ENCODE results near the gene DGCR6L. TPM values are rescaled to one million over a fixed set of nuclear protein-coding genes. Genes with fewer than 3 reads are reported as not detected.
"Not testable (repeated sequence)": the region's sequence is repeated elsewhere in the genome, so short reads cannot be mapped to it uniquely, and the experiment has no call there.

The DGCR6L gene
- total RNA-seq, 4 donors from 2014 or later: 17.2 to 101 (median 34.9) TPM

- Histone ChIP-seq H3K4me3 (no peak overlapping the region), H3K4me1 (no peaks in the 10 kb centered on the region), H3K9me3 (no peaks in the 10 kb centered on the region), H3K27ac (no peak overlapping the region), H3K36me3 (no peaks in the 10 kb centered on the region), H3K27me3 (no peaks in the 10 kb centered on the region)
- DNase-seq: no peak
- TF ChIP-seq CTCF (IDR thresholded peaks at IDR 0.05) (no peak), POLR2A (IDR thresholded peaks at IDR 0.05) (no peak)
- intact Hi-C loops (cut with DNase I; ENCODE audit: low total_unique reads): loop anchor here (5.0 kb wide), 1 partner anchor 122 kb away; no protein-coding TSS in a partner anchor
These were observed 40.2 kb downstream of the DGCR6L start for GRCh38 chr22:20279662-20280134.

GRCh38 chr22:20278726-20279490 is 41.0 kb downstream of the DGCR6L start:
- H3K9me3 ChIP-seq; H3K27ac ChIP-seq; H3K36me3 ChIP-seq; H3K4me3 ChIP-seq; H3K4me1 ChIP-seq; H3K27me3 ChIP-seq; DNase-seq; intact Hi-C loops (cut with DNase I; ENCODE audit: low total_unique reads): not testable (repeated sequence)

GRCh38 chr22:20277936-20278635 is 41.8 kb downstream of the DGCR6L start:
- H3K27me3 ChIP-seq; H3K27ac ChIP-seq; DNase-seq; H3K4me3 ChIP-seq; H3K36me3 ChIP-seq; H3K9me3 ChIP-seq; H3K4me1 ChIP-seq; intact Hi-C loops (cut with DNase I; ENCODE audit: low total_unique reads): not testable (repeated sequence)

- H3K36me3 ChIP-seq: no peaks in the 10 kb centered on the region
- no peaks in the 10 kb centered on the region for H3K27me3 ChIP-seq
- no peak overlapping the region for H3K27ac ChIP-seq
- H3K9me3 ChIP-seq: no peaks in the 10 kb centered on the region
- DNase-seq: no peak
- intact Hi-C loops (cut with DNase I; ENCODE audit: low total_unique reads): no loop called here
- no peak overlapping the region for H3K4me3 ChIP-seq
- TF ChIP-seq CTCF (IDR thresholded peaks at IDR 0.05) (no peak), POLR2A (IDR thresholded peaks at IDR 0.05) (no peak)
- H3K4me1 ChIP-seq: no peaks in the 10 kb centered on the region
These were observed 43.4 kb downstream of the DGCR6L start for GRCh38 chr22:20276468-20276867.

- Histone ChIP-seq H3K9me3 (no peaks in the 10 kb centered on the region), H3K27me3 (no peaks in the 10 kb centered on the region), H3K36me3 (no peaks in the 10 kb centered on the region), H3K4me3 (no peak overlapping the region), H3K27ac (no peak overlapping the region), H3K4me1 (no peaks in the 10 kb centered on the region)
- DNase-seq: no peak
- no peak for TF ChIP-seq POLR2A (IDR thresholded peaks at IDR 0.05)
- intact Hi-C loops (cut with DNase I; ENCODE audit: low total_unique reads): no loop called here
These were observed 44.0 kb downstream of the DGCR6L start for GRCh38 chr22:20275836-20276235.

- H3K4me1 ChIP-seq; intact Hi-C loops (cut with DNase I; ENCODE audit: low total_unique reads): not testable (repeated sequence)
These were observed 44.5 kb downstream of the DGCR6L start for GRCh38 chr22:20275325-20275724.

GRCh38 chr22:20274374-20274773 is 45.5 kb downstream of the DGCR6L start:
- H3K27ac ChIP-seq; DNase-seq; H3K36me3 ChIP-seq; H3K9me3 ChIP-seq; H3K4me3 ChIP-seq; H3K4me1 ChIP-seq; intact Hi-C loops (cut with DNase I; ENCODE audit: low total_unique reads); H3K27me3 ChIP-seq: not testable (repeated sequence)

More at GRCh38 chr22:20275325-20275724, 44.5 kb downstream of the DGCR6L start:
- not testable (repeated sequence) for DNase-seq, H3K4me3 ChIP-seq, H3K27ac ChIP-seq, H3K9me3 ChIP-seq, H3K36me3 ChIP-seq, H3K27me3 ChIP-seq

Measured in uterus (tissue), 4 donors.